Right hindlimb (tissue), 1 donor: ENCODE results near the gene TACR1.

Experiments
- DNase-seq: peaks from one replicate; pipeline ENCODE4 v3.0.0-alpha.2; 2018

Gene TACR1

GRCh38 chr2:75010571-75010970 lies 188.7 kb downstream of the TACR1 start:
- DNase-seq: no peak

GRCh38 chr2:75007819-75008218 lies 191.5 kb downstream of the TACR1 start:
- no peak for DNase-seq

- no peak for DNase-seq
These were observed 192.3 kb downstream of the TACR1 start for GRCh38 chr2:75007061-75007460.

- no peak for DNase-seq
These were observed 193.3 kb downstream of the TACR1 start for GRCh38 chr2:75006041-75006440.

GRCh38 chr2:75003773-75004172 lies 195.5 kb downstream of the TACR1 start:
- DNase-seq: no peak

GRCh38 chr2:75003276-75003675 lies 196.0 kb downstream of the TACR1 start:
- DNase-seq: no peak

- no peak for DNase-seq
These were observed 197.3 kb downstream of the TACR1 start for GRCh38 chr2:75002007-75002406.

GRCh38 chr2:74999468-74999867 lies 199.9 kb downstream of the TACR1 start:
- no peak for DNase-seq
